Hepatic stellate cell (primary cell): ENCODE data around the gene DENND1A.
A peak's percentile ranks its signal among the peaks of the same experiment; 100 is the strongest.
"Not testable (repeated sequence)": the region's sequence is repeated elsewhere in the genome, so short reads cannot be mapped to it uniquely, and the experiment has no call there.

ENCODE experiments used
- DNase-seq: peaks from one replicate; pipeline ENCODE4 v3.0.0; 2011; ENCODE audit warnings: low spot score

DENND1A gene

DNA sequence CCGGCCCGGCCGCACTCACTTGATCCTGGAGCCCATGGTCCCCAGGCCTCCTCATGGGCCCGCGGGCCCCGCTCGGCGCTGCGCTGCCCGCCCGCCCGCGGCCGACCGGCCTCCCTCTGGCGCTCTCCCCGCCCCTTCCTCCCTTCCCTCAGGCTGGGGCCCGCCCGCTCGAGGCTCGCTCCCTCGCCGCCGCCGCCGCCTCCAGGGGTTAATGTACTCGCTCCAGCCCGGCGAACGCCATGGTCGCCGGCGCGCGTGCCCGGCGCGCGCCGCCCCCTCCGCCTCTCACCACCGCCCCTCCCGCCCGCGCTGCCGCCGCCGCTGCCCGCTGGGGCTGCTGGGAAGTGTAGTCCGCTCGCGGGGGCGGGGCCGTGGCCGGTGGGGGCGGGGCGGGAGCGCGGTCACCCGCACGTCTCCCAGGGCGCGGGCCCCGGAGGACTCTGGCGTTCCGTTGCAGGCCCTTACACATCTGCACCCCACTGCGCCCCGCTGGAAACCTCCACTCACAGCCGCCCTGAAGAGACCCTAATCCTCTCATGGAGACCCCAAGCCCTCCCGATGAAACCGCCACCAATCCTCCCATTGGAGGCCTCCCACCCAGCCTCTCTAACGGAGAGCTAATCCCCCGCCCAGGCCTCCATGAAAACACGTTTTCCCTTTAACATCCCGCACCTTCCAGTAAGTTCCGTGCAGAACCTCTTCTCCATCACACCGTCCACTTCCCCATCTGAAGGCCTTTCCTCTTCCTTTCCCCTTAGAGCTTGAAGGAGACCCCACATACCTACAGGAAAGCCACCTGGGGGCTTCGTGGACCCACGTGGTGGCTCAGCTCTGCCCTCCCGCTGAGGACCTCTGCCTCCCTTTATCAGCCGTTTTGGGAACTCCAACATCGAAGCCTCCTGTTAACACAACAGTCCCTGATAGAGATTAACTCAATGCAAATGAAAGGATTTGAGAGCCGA is at the start of gene DENND1A:
Gene DENND1A, minus strand, starts transcription at position 257 of the 962 bp plus-strand sequence. Its CDS starts 221 bp downstream, at position 36.
- peak; percentile 95 for DNase-seq

DNA sequence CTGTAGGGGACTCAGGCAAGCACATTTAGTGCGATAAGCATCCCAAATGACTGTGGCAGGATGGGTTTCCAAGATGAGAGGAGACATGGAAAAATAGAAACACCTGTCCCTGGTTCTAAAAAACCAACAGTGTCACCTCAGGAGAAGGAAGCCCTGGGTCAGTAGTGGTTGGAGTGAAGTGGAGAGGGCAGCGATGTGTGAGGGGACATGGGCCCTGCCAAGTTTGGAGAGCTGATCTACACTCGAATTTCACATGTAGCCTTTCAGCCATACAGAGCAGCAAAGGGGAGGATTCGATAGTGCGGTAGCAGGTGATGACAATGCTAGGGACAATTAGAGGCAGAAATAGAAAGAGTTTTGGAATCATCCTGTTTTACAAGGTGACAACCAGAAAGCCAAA is 49.1 kb upstream of the DENND1A start:
- no peak for DNase-seq

DNA sequence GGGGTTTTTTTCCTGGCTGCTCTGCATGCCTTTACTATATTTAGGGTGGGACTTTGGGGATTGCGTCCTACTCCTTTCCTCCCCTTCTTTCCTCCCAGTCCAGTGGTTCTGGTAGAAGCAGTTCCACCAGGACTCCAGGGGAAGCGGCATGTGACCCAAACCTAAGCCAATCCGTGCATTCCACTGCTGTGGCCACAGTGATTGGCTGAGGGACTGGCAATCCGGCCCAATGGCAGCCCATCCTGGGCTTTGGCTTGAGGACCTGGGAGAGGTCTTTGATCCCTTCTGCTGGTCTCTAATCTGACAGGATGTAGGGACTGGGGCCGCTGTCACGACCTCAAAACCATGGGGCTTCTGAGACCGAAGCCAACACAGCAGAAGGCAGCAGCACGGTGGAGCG is 46.7 kb upstream of the DENND1A start:
- not testable (repeated sequence) for DNase-seq

- no peak for DNase-seq
Observed at GRCh38 chr9:123975871-123976270, 45.9 kb upstream of the DENND1A start.

GRCh38 chr9:123974471-123974870 is 44.5 kb upstream of the DENND1A start:
- DNase-seq, result no peak

DNA sequence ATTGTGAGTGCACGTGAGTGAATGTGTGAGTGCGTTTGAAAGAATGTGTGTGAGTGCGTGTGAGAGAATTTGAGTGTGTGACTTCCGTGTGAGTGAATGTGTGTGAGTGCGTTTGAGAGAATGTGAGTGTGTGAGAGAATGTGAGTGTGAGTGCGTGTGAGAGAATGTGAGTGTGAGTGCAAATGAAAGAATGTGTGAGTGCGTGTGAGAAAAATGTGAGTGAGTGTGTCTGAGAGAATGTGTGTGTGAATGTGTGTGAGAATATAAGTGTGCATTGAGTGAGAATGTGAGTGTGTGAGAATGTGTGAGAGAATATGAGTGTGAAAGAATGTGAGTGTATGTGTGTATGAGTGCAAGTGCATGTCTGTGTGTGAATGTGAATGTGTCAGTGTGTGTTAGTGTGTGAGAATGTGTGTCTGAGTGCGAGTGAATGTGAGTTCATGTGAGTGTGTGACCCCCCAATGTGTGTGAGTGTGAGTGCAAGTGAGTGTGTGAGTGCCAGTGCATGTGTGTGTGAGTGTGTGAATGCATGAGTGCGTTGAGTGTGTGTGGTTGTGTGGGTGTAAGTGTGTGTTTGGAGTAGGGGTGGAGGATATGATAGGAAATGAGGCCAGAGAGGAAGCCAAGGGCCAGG is 43.8 kb upstream of the DENND1A start:
- no peak for DNase-seq

GRCh38 chr9:123972618-123973017 is 42.7 kb upstream of the DENND1A start:
- DNase-seq, result no peak

- DNase-seq, result no peak
Observed at GRCh38 chr9:123967323-123967722, 37.4 kb upstream of the DENND1A start.

DNA sequence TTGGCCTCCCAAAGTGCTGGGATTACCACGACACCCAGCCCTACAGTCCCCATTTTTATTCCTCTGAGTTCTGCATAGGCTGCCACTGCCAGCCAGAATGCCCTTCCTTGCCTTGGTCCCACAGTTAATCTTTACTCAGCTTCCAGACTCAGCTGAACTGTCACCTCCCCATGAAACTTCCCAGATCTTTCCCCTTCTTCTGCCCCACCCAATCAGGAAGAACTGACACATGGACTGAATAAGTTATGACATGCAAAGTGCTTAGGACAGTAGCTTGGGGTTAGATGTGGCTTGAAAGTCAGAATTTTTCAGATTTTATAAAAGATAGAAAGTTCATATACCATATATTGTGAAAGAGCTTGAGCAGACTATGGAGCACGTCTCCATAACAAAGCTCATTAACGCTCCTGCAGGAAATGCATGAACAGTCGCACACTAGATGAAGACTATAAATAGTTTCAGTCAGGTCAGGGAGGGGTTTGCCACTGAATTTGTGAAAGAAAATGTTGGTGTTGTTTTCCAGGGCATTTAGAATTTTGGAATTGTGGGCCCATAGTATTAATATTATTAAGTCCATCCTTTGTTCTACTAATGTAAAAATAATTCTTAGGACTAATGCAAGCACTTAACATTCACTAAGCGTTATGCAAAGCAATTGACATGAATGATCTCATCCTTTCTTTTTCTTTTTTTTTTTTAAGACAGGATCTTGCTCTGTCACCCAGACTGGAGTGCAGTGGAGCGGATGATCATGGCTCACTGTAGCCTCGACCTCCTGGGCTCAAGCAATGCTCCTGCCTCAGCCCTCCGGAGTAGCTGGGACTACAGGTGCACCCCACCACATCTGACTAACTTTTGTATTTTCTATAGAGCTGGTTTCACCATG is 36.1 kb upstream of the DENND1A start:
- DNase-seq, result no peak

GRCh38 chr9:123964761-123965160 is 34.8 kb upstream of the DENND1A start:
- no peak for DNase-seq

DNA sequence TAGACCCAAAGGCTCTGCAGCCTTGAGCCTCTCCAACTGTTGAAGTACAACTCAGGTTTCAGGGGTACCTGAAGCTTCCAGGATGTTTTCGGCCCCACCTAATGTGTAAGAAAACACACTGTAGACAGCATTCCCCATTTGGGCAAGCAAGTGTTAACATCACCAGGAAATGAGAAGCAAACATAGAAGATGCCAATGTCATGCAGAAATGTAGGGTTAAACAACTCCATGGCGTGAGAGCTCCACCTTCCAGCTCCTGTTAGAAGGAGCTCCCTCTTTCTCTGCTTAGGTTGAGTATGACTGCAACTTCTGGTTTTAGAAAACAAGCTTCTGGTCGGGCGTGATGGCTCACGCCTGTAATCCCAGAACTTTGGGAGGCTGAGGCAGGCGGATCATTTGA is 31.0 kb upstream of the DENND1A start:
- DNase-seq, result no peak

GRCh38 chr9:123960366-123960765 is 30.4 kb upstream of the DENND1A start:
- no peak for DNase-seq

DNA sequence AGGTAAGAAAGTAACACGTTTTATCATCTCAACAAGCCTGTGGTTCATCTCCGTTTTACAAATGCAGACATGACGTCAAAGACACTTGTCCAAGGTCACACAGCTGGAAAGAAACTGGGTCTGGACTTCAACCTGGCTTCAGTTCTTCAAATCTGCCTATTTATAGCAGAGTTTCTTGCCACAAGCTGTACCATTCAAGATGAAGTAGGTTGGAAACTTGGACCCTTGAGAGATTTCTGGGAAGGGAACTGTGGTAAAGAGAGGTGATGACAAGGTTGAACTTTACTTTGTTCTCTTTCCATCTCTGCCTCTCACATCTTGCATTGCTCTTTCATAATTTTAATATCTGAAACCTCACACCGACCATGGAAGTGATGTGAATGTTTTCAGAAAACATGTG is 29.9 kb upstream of the DENND1A start:
- DNase-seq, result no peak

DNA sequence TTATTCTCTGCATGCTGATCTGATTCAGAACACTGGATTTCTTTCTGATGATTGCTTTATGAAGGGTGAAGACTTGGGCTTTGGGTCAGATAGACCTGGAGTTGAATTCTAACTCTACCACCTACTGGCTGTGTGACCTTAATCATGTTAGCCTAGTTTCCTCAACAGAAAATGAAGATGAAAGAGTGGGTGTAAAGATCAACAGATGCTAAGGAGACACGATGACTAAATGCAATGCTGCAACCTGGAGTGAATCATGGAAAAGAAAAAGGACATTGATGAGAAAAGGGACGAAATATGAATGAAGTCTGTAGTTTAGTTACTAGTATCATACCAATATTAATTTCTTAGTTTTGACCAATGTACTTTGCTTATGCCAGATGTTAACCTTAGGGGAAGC is 27.8 kb upstream of the DENND1A start:
- no peak for DNase-seq

- no peak for DNase-seq
Observed at GRCh38 chr9:123957168-123957721, 27.3 kb upstream of the DENND1A start.

- DNase-seq, result no peak
Observed at GRCh38 chr9:123955637-123956036, 25.7 kb upstream of the DENND1A start.

- DNase-seq, result peak; percentile 19
Observed at GRCh38 chr9:123954518-123955280, 24.8 kb upstream of the DENND1A start.

DNA sequence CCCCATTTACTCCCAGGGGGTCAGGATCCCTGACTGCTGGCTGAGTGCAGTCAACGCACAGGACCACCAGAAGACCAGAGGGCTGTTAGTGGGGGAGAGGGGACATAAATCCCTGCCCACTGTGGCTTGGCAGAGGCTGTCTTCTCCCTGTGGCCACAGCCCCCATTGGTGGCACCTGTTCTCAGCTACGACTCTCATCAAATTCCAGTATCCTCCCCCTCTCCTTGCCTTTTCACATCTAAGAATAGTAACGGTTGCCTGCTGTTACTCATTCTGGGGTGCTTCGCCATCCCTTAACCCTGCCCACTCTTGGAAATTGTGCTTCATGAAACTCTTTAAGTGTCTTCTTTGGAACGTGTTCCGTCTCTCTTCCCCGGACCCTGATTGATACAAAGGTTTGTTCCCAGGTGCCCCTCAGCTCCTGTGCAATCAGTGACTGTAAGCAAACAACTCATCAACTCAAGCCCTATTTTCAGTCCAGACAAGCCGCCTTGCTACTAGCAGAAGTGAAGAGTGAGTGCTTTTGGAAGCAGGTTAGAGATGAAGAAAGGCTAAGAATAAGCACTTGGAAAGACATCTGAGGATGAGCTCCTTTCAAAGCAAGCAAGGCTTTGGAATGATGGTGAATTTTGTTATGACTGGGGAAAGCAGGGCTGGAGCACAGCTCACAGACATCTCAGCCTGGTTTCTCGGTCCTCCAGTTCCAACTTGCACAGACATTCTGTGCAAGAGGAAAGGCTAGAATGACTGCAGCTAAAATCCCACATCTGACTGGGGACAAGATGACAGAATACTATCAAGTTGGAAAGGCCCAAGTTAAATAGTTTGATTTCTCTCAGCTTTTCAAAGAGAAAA is 22.9 kb upstream of the DENND1A start:
- no peak for DNase-seq

DNA sequence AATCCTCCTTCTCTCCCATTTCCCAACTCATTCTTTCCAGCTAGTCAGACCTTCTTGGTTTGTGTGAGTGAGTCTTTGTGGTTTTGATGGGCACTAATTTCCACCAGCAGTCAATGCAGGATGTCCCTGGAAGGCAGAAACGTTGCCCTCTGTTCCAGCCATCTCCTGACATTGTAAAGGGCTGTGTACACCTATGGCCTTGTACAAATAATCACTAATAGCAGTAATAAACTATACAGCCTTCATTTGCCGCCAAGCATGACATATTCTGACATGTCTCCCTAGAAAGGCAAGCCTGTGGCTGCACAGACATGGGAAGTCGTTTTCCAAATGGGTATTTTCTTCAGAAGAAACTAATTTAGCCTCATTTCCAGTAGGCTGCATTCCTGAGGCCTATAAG is 18.4 kb upstream of the DENND1A start:
- no peak for DNase-seq

DNA sequence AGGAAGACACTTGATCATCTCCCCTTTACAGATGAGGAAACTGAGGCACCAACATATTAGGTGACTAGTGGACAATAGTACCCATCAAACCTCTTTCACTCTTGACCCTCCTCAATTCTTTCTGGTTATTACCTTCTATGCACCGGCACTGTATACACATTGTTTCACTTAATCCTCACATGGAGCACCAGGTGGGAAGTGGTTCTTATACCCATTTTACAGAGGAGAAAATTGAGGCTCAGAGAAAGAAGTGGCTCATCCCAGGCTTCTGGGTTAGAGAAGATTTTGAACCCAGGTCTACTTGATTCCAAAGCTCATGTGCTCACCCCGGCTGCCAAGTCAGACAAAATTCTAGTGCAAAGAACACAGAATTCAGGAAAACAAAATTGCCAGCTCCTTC is 17.4 kb upstream of the DENND1A start:
- DNase-seq, result no peak
